NAMALWA (cell line): ENCODE measurements around the gene CTSL.
"Not testable (repeated sequence)": the region's sequence is repeated elsewhere in the genome, so short reads cannot be mapped to it uniquely, and the experiment has no call there.

ENCODE experiments used
- DNase-seq: peaks from one replicate; pipeline ENCODE4 v3.0.0-alpha.2; 2015; ENCODE audit warnings: low spot score

CTSL gene

GRCh38 chr9:87722393-87723088 lies 3.4 kb upstream of the CTSL start:
- DNase-seq = no peak

GRCh38 chr9:87725356-87725899 lies 491 bp upstream of the CTSL start:
- no peak for DNase-seq

- no peak for DNase-seq
Observed at GRCh38 chr9:87729246-87729645, 3.3 kb downstream of the CTSL start.

- no peak for DNase-seq
Observed at GRCh38 chr9:87731321-87731720, 5.4 kb downstream of the CTSL start.

GRCh38 chr9:87732344-87732743 lies 6.4 kb downstream of the CTSL start:
- no peak for DNase-seq

- DNase-seq = no peak
Observed at GRCh38 chr9:87732756-87733155, 6.8 kb downstream of the CTSL start.

GRCh38 chr9:87733273-87734052 lies 7.5 kb downstream of the CTSL start:
- DNase-seq = no peak

- DNase-seq = no peak
Observed at GRCh38 chr9:87734106-87734505, 8.2 kb downstream of the CTSL start.

GRCh38 chr9:87739546-87739945 lies 13.6 kb downstream of the CTSL start:
- no peak for DNase-seq

GRCh38 chr9:87740209-87740608 lies 14.3 kb downstream of the CTSL start:
- DNase-seq = no peak

GRCh38 chr9:87741326-87741725 lies 15.4 kb downstream of the CTSL start:
- no peak for DNase-seq

- no peak for DNase-seq
Observed at GRCh38 chr9:87741891-87742290, 16.0 kb downstream of the CTSL start.

- no peak for DNase-seq
Observed at GRCh38 chr9:87742813-87743428, 17.0 kb downstream of the CTSL start.

- DNase-seq = not testable (repeated sequence)
Observed at GRCh38 chr9:87744247-87744646, 18.3 kb downstream of the CTSL start.

GRCh38 chr9:87746186-87746585 lies 20.3 kb downstream of the CTSL start:
- no peak for DNase-seq

GRCh38 chr9:87748881-87749280 lies 23.0 kb downstream of the CTSL start:
- DNase-seq = no peak

- DNase-seq = no peak
Observed at GRCh38 chr9:87749335-87750035, 23.6 kb downstream of the CTSL start.

GRCh38 chr9:87750726-87751125 lies 24.8 kb downstream of the CTSL start:
- no peak for DNase-seq

- DNase-seq = no peak
Observed at GRCh38 chr9:87751423-87751822, 25.5 kb downstream of the CTSL start.

- no peak for DNase-seq
Observed at GRCh38 chr9:87751868-87752267, 25.9 kb downstream of the CTSL start.

- no peak for DNase-seq
Observed at GRCh38 chr9:87753313-87753712, 27.4 kb downstream of the CTSL start.

GRCh38 chr9:87758330-87758729 lies 32.4 kb downstream of the CTSL start:
- not testable (repeated sequence) for DNase-seq
